Activated B cell treated with CpG ODN at 0.5 μM for 24 hours (primary cell): ENCODE results near the gene RNF208. TPM values are rescaled to one million over a fixed set of nuclear protein-coding genes. Genes with fewer than 3 reads are reported as not detected.
A peak's percentile ranks its signal among the peaks of the same experiment; 100 is the strongest.

Source experiments
- ATAC-seq: fragments of 200-7000 bp; cut with Tn5 transposase; one replicate; pipeline ENCODE4 v1.10.0; 2021; ENCODE audit warnings: low read depth, mild to moderate bottlenecking, moderate library complexity
- CTCF ChIA-PET: fragments of 350-600 bp; sonication (Branson Sonifier 250); formaldehyde crosslinking; loops from one replicate; lab custom pipeline; 2021; ENCODE audit warnings: antibody characterized with exemption; lab: Charles Lee
- POLR2A ChIA-PET: fragments of 350-600 bp; sonication (Branson Sonifier 250); formaldehyde crosslinking; loops from one replicate; lab custom pipeline; 2021; ENCODE audit warnings: antibody characterized with exemption; lab: Charles Lee
- DNase-seq: peaks from one replicate; pipeline ENCODE4 v3.0.0; 2022
- H3K27ac Mint-ChIP-seq: one replicate; pipeline ENCODE4 v1.8.0; 2020; ENCODE audit warnings: mixed read lengths
- H3K27me3 Mint-ChIP-seq: one replicate; pipeline ENCODE4 v1.8.0; 2021; ENCODE audit warnings: mixed read lengths
- H3K36me3 Mint-ChIP-seq: one replicate; pipeline ENCODE4 v1.8.0; 2021; ENCODE audit warnings: low read depth, mixed read lengths
- H3K4me1 Mint-ChIP-seq: one replicate; pipeline ENCODE4 v1.8.0; 2021; ENCODE audit warnings: mixed read lengths
- H3K4me3 Mint-ChIP-seq: one replicate; pipeline ENCODE4 v1.8.0; 2020; ENCODE audit warnings: mild to moderate bottlenecking, mixed read lengths
- H3K9me3 Mint-ChIP-seq: one replicate; pipeline ENCODE4 v1.8.0; 2020; ENCODE audit warnings: mixed read lengths
- CTCF ChIP-seq: fragments of 200-600 bp; IDR thresholded peaks from one replicate; pipeline ENCODE4 v1.8.0; 2022; ENCODE audit warnings: antibody characterized with exemption, mild to moderate bottlenecking
- intact Hi-C: fragments of 100-400 bp; cut with micrococcal nuclease; formaldehyde crosslinking; loops from one replicate; pipeline ENCODE4 v1.15.1; 2024
- total RNA-seq: library from RNA; stranded (reverse); gene quantifications from 2 replicates; pipeline ENCODE4 v1.2.3, GENCODE V29; 2022

Gene RNF208
- total RNA-seq, 1 donor from 2014 or later = 1.1 TPM

- Mint-ChIP-seq H3K4me1 (peaks cover 11% of the 10 kb centered on the region), H3K36me3 (no peaks in the 10 kb centered on the region), H3K4me3 (no peak overlapping the region), H3K27me3 (peaks cover 2% of the 10 kb centered on the region), H3K9me3 (no peaks in the 10 kb centered on the region), H3K27ac (no peak overlapping the region)
- ChIA-PET CTCF (interaction anchor here (1.5 kb wide), 1 partner anchor 200 kb away, joined by 3 read pairs; no protein-coding TSS in a partner anchor), POLR2A (no interaction called here)
- DNase-seq (no peak), ATAC-seq (no peak)
- intact Hi-C loops = loop anchor here (10.0 kb wide), 2 partner anchors 284 to 344 kb away; partner anchors contain the start of genes C8G, FBXW5 and TRAF2
- TF ChIP-seq CTCF = no peak
Measured at GRCh38 chr9:137228968-137229896, 7.2 kb upstream of the RNF208 start.

DNA sequence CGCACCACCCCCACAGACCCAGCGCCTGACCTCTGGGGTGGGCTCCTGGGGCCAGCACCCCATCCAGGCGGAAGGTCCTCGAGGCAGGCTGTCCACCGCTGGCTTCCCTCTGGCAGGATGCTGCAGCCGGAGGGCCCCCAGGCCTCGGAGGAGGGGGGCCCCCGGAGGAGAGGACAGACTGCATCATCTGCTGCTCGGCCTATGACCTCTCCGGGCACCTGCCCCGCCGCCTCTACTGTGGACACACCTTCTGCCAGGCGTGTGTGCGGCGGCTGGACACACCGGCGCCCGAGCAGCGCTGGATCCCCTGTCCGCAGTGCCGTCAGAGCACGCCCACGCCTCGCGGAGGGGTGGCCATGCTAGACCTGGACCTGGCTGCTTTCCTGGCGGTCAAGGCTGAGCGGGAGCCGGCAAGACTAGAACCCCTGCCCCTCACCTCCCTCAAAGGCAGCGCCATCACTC, 6.5 kb upstream of the RNF208 start:
- ATAC-seq (no peak), DNase-seq (no peak)
- Mint-ChIP-seq H3K36me3 (no peaks in the 10 kb centered on the region), H3K4me3 (no peak overlapping the region), H3K27me3 (peaks cover 2% of the 10 kb centered on the region), H3K9me3 (no peaks in the 10 kb centered on the region), H3K4me1 (peaks cover 12% of the 10 kb centered on the region), H3K27ac (no peak overlapping the region)
- intact Hi-C loops = loop anchor here (10.0 kb wide), 2 partner anchors 284 to 344 kb away; partner anchors contain the start of genes C8G, FBXW5 and TRAF2
- ChIA-PET POLR2A (interaction anchor here (1.0 to 1.9 kb wide), 3 partner anchors 39 to 182 kb away, joined by 3 to 10 read pairs (median 4); partner anchors contain the start of genes ANAPC2 and SSNA1), CTCF (interaction anchor here (4.1 kb wide), 1 partner anchor 182 kb away, joined by 21 read pairs; the partner anchor contains the start of gene NPDC1)
- TF ChIP-seq CTCF = no peak

DNA sequence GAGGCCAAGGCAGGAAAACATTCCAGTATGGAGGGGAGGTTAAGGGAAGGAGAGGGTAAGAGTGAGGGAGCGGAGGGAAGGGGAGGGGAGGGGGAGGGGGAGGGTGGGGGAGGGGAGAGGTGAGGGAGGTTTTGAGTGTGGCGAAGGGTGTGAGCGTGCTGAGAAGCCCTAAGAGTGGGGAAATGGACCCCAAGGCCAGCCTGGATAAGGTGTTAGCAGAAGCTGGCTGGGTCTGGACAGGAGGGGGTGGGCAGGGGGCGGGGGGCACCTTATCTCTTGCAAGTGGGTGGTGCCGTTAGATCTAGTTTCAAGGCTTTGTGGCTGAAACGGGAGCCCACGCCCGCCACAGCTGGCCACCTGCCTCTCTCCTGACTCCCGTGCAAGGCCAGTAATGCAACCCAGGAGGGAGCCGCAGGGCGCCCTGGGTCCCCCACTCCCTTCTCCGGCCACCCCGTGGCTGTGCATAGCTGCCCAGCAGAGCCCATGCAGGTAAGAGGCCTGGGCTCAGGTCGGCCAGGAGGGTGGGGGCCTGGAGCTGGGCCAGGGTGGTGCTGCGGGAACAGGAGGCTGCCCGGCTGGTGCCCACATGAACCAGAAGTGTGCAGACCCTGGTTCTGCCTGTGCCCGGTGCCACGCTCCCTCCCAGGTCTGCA, 5.9 kb upstream of the RNF208 start:
- Mint-ChIP-seq H3K36me3 (no peaks in the 10 kb centered on the region), H3K4me3 (no peak overlapping the region), H3K4me1 (peaks cover 16% of the 10 kb centered on the region), H3K27ac (peak overlapping the region; percentile 15), H3K9me3 (no peaks in the 10 kb centered on the region), H3K27me3 (peaks cover 2% of the 10 kb centered on the region)
- ATAC-seq (no peak), DNase-seq (no peak)
- TF ChIP-seq CTCF = no peak
- intact Hi-C loops = loop anchor here (1.0 to 10.0 kb wide), 5 partner anchors 39 to 343 kb away; partner anchors contain the start of genes C8G, FBXW5, NPDC1 and TRAF2
- ChIA-PET POLR2A (interaction anchor here (0.6 to 1.9 kb wide), 6 partner anchors 23 to 181 kb away, joined by 3 to 10 read pairs (median 4); partner anchors contain the start of genes ANAPC2, MAN1B1, NDOR1 and SSNA1), CTCF (interaction anchor here (0.9 to 4.1 kb wide), 9 partner anchors 8 to 199 kb away, joined by 3 to 21 read pairs (median 10); partner anchors contain the start of genes ANAPC2, NPDC1 and SSNA1)

DNA sequence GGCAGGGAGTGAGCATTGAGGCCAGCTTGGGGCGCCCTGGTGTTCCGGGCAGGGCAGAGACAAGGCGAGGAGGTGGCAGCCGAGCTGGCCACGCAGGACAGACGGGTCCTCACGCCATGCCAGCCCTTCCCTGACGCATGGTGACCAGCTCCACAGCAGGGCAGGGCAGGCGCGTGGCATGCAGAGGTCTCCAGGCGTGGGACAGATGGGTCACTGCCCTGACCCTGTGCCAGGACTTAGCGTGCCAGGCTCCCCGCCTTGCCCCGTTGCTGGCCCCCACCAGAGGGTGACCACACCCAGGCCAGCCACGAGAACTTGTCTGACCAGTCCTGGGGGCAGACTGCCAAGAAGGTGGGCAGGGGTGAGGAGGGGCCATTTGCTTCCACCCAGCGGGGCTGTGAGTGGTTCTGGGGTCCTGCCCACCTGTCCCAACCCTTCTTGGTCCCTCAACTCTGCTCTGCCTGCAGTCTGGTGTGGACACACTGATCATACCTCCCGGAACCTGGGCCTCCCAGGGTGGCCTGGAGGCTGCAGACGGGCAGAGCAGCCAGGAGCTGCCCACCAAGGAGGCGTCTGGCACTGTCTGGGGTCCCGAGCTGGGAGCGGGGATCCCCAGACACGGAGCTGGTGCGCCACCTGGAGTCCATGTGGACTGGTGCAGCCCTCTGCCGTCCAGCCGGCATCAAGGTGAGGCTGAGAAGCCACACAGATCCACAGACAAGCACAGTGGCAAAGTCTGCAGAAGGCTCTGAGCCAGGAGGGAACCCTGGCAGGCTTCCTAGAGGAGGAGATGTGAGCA, 5.2 kb upstream of the RNF208 start, which contains the start of gene RNF224:
Gene RNF224, plus strand, starts transcription at position 449 of the 799 bp plus-strand sequence. CDS start 834 bp downstream, outside the sequence.
- DNase-seq = peak; percentile 74
- TF ChIP-seq CTCF = no peak
- peak; percentile 41 for ATAC-seq
- Mint-ChIP-seq H3K9me3 (no peaks in the 10 kb centered on the region), H3K27me3 (peaks cover 2% of the 10 kb centered on the region), H3K36me3 (no peaks in the 10 kb centered on the region), H3K27ac (peak within 1 kb of the TSS; percentile 35), H3K4me1 (peaks cover 18% of the 10 kb centered on the region), H3K4me3 (no peak within 1 kb of the TSS)
- intact Hi-C loops = loop anchor here (1.0 to 10.0 kb wide), 5 partner anchors 38 to 342 kb away; partner anchors contain the start of genes C8G, FBXW5, NPDC1 and TRAF2
- ChIA-PET POLR2A (interaction anchor here (0.6 to 1.9 kb wide), 10 partner anchors 13 to 181 kb away, joined by 3 to 10 read pairs (median 4); partner anchors contain the start of genes ANAPC2, MAN1B1, NDOR1 and NPDC1), CTCF (interaction anchor here (0.9 to 4.1 kb wide), 12 partner anchors 9 to 198 kb away, joined by 3 to 21 read pairs (median 5); partner anchors contain the start of genes ANAPC2, DPP7, NDOR1 and NPDC1)
